Nephron (organoid): ENCODE results near the gene SPSB2.

Experiments
- H3K27ac Mint-ChIP-seq, 3 experiments: 2 replicates each; pipeline ENCODE4 v1.8.0; 2020; ENCODE audit warnings: mixed read lengths in 3 of 3, mild to moderate bottlenecking in 2 of 3, moderate library complexity in 1 of 3
- H3K27me3 Mint-ChIP-seq: 2 replicates; pipeline ENCODE4 v1.8.0; 2021; ENCODE audit warnings: low read depth, mild to moderate bottlenecking, moderate library complexity, mixed read lengths
- H3K36me3 Mint-ChIP-seq: 2 replicates; pipeline ENCODE4 v1.8.0; 2020; ENCODE audit warnings: low read depth, mixed read lengths
- H3K4me1 Mint-ChIP-seq: 2 replicates; pipeline ENCODE4 v1.8.0; 2020; ENCODE audit warnings: mixed read lengths
- H3K4me3 Mint-ChIP-seq, 3 experiments: 2 replicates each; pipeline ENCODE4 v1.8.0; 2020; ENCODE audit warnings: mild to moderate bottlenecking in 3 of 3, mixed read lengths in 3 of 3, moderate library complexity in 2 of 3
- H3K9me3 Mint-ChIP-seq: 2 replicates; pipeline ENCODE4 v1.8.0; 2020; ENCODE audit warnings: mixed read lengths
- CTCF ChIP-seq, 3 experiments: fragments of 200-600 bp; sonication (generic); IDR thresholded peaks; one replicate each; pipeline ENCODE4 v1.5.0; 2021; ENCODE audit warnings: antibody characterized with exemption in 3 of 3; ENCODE audit not compliant: unreplicated experiment in 3 of 3

SPSB2 gene

GRCh38 chr12:6851921-6852650 lies 21.0 kb downstream of the SPSB2 start, which contains the start of gene USP5:
Gene USP5 (plus strand): TSS chr12:6852150. CDS start chr12:6852180, 30 bp downstream.
- Mint-ChIP-seq H3K27me3 (no peaks in the 10 kb centered on the region), H3K9me3 (no peaks in the 10 kb centered on the region), H3K4me1 (peaks cover 44% of the 10 kb centered on the region), H3K4me3 (peak within 1 kb of the TSS; percentile 87 to 91 (median 91)), H3K36me3 (peaks cover 32% of the 10 kb centered on the region), H3K27ac (peak within 1 kb of the TSS; percentile 75 to 97 (median 96))
- no peak for TF ChIP-seq CTCF (IDR thresholded peaks at IDR 0.05; ENCODE audit: unreplicated experiment in 3 of 3)

DNA sequence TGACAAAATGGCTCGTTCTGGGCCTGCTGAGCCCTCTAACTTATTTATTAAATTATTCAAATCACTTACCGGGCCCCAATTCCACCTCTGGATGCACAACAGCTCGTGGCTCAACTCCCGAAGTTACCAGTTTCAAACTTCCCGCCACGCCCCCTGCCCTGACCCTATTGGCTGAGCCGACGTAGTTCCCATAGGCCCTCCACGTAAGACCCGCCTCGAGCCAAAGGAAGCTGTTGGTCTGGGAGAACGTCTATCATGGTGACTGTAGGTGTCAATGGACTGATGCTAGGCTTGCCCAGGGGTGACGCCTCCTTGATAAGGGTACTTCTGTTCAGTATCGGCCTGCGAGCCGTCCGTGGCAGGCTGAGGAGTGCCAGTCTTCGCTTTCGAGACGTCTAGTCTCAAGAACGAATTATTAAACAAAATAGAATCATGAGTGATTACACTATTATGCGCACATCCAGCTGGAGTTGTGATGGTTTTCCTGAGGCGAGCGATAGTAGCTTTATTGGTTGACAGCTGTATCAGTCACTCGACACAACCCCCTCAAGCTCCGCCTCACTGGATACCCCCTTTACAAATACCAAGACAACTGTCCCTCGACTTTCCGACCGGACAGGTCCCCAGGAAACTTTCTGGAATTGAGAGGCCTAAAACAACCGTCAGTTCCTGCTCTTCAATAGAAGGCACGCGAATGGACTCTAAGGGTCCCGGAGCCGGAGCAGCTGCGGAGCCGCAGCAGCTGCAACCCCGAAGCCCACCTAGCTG lies 21.8 kb downstream of the SPSB2 start, which contains the start of gene CDCA3:
CDCA3 (minus strand) TSS at position 134 of the 768 bp plus-strand sequence. CDS start 334 bp downstream, outside the sequence.
- no peak for TF ChIP-seq CTCF (IDR thresholded peaks at IDR 0.05; ENCODE audit: unreplicated experiment in 3 of 3)
- Mint-ChIP-seq H3K36me3 (peaks cover 33% of the 10 kb centered on the region), H3K27ac (peak within 1 kb of the TSS; percentile 75 to 97 (median 96)), H3K27me3 (no peaks in the 10 kb centered on the region), H3K9me3 (no peaks in the 10 kb centered on the region), H3K4me1 (peaks cover 44% of the 10 kb centered on the region), H3K4me3 (peak within 1 kb of the TSS; percentile 87 to 91 (median 91))

- TF ChIP-seq CTCF (IDR thresholded peaks at IDR 0.05; ENCODE audit: unreplicated experiment in 3 of 3): no peak
- Mint-ChIP-seq H3K36me3 (peaks cover 35% of the 10 kb centered on the region), H3K4me3 (peak overlapping the region; percentile 87 to 91 (median 91)), H3K27ac (peak overlapping the region; percentile 75 to 97 (median 96)), H3K4me1 (peaks cover 44% of the 10 kb centered on the region), H3K9me3 (no peaks in the 10 kb centered on the region), H3K27me3 (no peaks in the 10 kb centered on the region)
Observed at GRCh38 chr12:6850796-6851152, 22.3 kb downstream of the SPSB2 start.

GRCh38 chr12:6849976-6850560 lies 23.0 kb downstream of the SPSB2 start:
- Mint-ChIP-seq H3K27ac (peak overlapping the region in 1 of 3 experiments; percentile 34), H3K36me3 (peaks cover 36% of the 10 kb centered on the region), H3K4me3 (peak overlapping the region; percentile 87 to 91 (median 91)), H3K4me1 (peaks cover 44% of the 10 kb centered on the region), H3K27me3 (no peaks in the 10 kb centered on the region), H3K9me3 (no peaks in the 10 kb centered on the region)
- TF ChIP-seq CTCF (IDR thresholded peaks at IDR 0.05; ENCODE audit: unreplicated experiment in 3 of 3): no peak

DNA sequence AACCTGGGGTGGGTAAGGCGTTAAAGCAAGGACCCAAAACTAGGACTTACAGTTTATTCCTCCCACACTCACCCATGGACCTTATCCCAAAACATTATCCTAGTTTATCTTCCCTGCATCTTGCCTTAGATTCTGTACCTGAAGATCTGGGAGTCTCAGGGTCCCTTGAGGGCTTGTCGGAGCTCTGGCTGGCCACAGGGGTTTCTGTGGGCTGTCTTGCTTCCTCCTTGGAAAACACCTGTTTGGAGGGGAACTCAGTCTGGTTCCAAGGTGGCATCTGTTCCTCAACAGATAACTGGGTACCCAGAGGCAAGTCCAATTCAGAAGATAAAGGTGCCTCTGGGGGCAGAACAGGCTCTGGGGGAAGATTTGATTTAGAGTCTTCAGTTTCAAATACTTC lies 23.7 kb downstream of the SPSB2 start:
- no peaks in the 10 kb centered on the region for H3K9me3 Mint-ChIP-seq
- TF ChIP-seq CTCF (IDR thresholded peaks at IDR 0.05; ENCODE audit: unreplicated experiment in 3 of 3): no peak
- no peaks in the 10 kb centered on the region for H3K27me3 Mint-ChIP-seq
- H3K4me3 Mint-ChIP-seq: peak overlapping the region; percentile 72 to 91 (median 91)
- H3K4me1 Mint-ChIP-seq: peaks cover 44% of the 10 kb centered on the region
- peaks cover 43% of the 10 kb centered on the region for H3K36me3 Mint-ChIP-seq
- H3K27ac Mint-ChIP-seq: peak overlapping the region in 1 of 3 experiments; percentile 34
